Neural progenitor cell (in vitro differentiated cells): ENCODE results near the gene DVL1. TPM values are rescaled to one million over a fixed set of nuclear protein-coding genes. Genes with fewer than 3 reads are reported as not detected.

Experiments
- DNase-seq: peaks from one replicate; pipeline ENCODE4 v3.0.0-alpha.2; 2016; ENCODE audit warnings: low spot score
- H2AFZ ChIP-seq: fragments of 200-600 bp; sonication (generic); replicated peaks from 2 replicates; pipeline ENCODE4 v1.6.1; 2016; ENCODE audit warnings: antibody characterized with exemption
- H3F3A ChIP-seq: fragments of 200-600 bp; sonication (generic); 2 replicates; pipeline ENCODE4 v1.6.1; 2016; ENCODE audit warnings: antibody characterized with exemption, low read depth
- H3K27ac ChIP-seq: fragments of 200-600 bp; sonication (generic); 2 replicates; pipeline ENCODE4 v1.5.1; 2016; ENCODE audit warnings: mild to moderate bottlenecking
- H3K27me3 ChIP-seq: fragments of 200-600 bp; sonication (generic); 2 replicates; pipeline ENCODE4 v1.6.1; 2016; ENCODE audit warnings: mild to moderate bottlenecking, moderate library complexity
- H3K36me3 ChIP-seq: fragments of 200-600 bp; sonication (generic); 2 replicates; pipeline ENCODE4 v1.5.1; 2016
- H3K4me1 ChIP-seq: fragments of 200-600 bp; sonication (generic); 2 replicates; pipeline ENCODE4 v1.6.1; 2016; ENCODE audit warnings: mixed run types
- H3K4me2 ChIP-seq: fragments of 200-600 bp; sonication (generic); 2 replicates; pipeline ENCODE4 v1.6.1; 2016
- H3K4me3 ChIP-seq: fragments of 200-600 bp; sonication (generic); 2 replicates; pipeline ENCODE4 v1.5.1; 2016
- H3K79me2 ChIP-seq: fragments of 200-600 bp; sonication (generic); 2 replicates; pipeline ENCODE4 v1.6.1; 2016; ENCODE audit warnings: low read depth
- H3K9ac ChIP-seq: fragments of 200-600 bp; sonication (generic); 2 replicates; pipeline ENCODE4 v1.6.1; 2016
- H3K9me3 ChIP-seq: fragments of 200-600 bp; sonication (generic); 2 replicates; pipeline ENCODE4 v1.5.1; 2016; ENCODE audit warnings: low read depth
- H4K20me1 ChIP-seq: fragments of 200-600 bp; sonication (generic); 2 replicates; pipeline ENCODE4 v1.6.1; 2016; ENCODE audit warnings: low read depth
- H3K27ac Mint-ChIP-seq: 3 replicates; pipeline ENCODE4 v1.8.0; 2021; ENCODE audit warnings: mixed read lengths
- H3K27me3 Mint-ChIP-seq: 2 replicates; pipeline ENCODE4 v1.8.0; 2022; ENCODE audit warnings: low read depth, mild to moderate bottlenecking, inconsistent platforms, moderate library complexity, mixed read lengths; ENCODE audit not compliant: insufficient read depth
- H3K36me3 Mint-ChIP-seq: 3 replicates; pipeline ENCODE4 v1.8.0; 2021; ENCODE audit warnings: mixed read lengths
- H3K4me1 Mint-ChIP-seq: 3 replicates; pipeline ENCODE4 v1.8.0; 2021; ENCODE audit warnings: mixed read lengths
- H3K4me3 Mint-ChIP-seq: 3 replicates; pipeline ENCODE4 v1.8.0; 2021; ENCODE audit warnings: mild to moderate bottlenecking, moderate library complexity, mixed read lengths
- H3K9me3 Mint-ChIP-seq: 3 replicates; pipeline ENCODE4 v1.8.0; 2020; ENCODE audit warnings: mixed read lengths
- EZH2 ChIP-seq: fragments of 200-600 bp; sonication (generic); IDR thresholded peaks from 2 replicates; pipeline ENCODE4 v1.6.1; 2017; ENCODE audit warnings: antibody characterized with exemption, mild to moderate bottlenecking, moderate library complexity
- EZH2phosphoT487 ChIP-seq: fragments of 200-600 bp; sonication (generic); IDR thresholded peaks from 2 replicates; pipeline ENCODE4 v1.6.1; 2017; ENCODE audit warnings: antibody characterized with exemption
- total RNA-seq: library from RNA; depleted of rRNA; stranded (reverse); fragments of >200 nt; gene quantifications from 2 replicates; pipeline ENCODE4 v1.2.3, GENCODE V29; 2015; ENCODE audit warnings: low replicate concordance
- TF ChIP-seq, protein P1 (sequence below): fragments of 200-600 bp; sonication (generic); IDR thresholded peaks from 2 replicates; pipeline ENCODE4 v1.5.1; 2017; ENCODE audit warnings: antibody characterized with exemption, mild to moderate bottlenecking

The DVL1 gene
- total RNA-seq, 1 donor from 2014 or later = 14.5 TPM

DNA sequence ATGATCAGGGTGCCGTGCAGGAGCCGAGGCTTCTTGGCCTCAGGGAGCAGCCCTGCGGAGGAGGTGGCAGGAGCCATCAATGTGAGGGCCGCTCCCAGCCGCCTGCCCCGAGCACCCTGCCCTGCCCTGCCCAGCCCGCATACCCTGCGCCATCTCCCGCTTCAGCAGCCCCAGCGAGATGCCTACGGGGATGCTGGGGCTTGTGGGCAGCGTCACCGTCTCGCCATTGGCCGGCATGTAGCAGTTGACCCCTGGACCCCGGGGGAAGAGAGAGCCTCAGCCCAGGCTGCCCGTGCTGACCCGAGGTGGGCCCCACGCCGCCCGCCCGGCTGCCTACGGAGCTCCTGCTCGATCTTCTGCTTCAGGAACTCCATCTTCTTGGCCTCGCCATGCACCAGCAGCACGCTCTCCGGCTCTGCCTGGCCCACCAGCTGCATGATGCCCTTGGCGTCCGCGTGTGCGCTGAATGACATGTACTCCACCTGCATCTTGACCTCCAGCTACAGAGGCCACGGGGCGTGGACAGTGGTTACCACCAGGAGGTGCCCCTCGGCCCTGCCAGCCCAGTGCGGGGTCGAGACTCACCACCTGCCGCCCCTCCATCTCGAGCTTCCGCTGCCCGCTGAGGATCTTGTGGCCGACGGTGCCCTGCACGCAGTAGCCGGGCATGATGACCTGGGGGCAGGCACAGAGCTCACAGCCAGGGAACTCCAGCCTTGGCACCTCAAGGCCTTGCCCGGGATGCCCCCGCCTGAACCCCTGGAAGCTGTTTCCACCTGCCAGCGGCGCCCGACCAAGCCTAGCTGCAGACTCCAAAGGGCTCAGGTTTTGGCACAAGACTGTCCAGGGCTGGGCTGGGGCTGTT is 36.5 kb downstream of the DVL1 start:
- Mint-ChIP-seq H3K27me3 (peaks cover 4% of the 10 kb centered on the region), H3K9me3 (no peaks in the 10 kb centered on the region), H3K4me3 (no peak overlapping the region), H3K27ac (no peak overlapping the region), H3K4me1 (peaks cover 6% of the 10 kb centered on the region), H3K36me3 (peaks cover 6% of the 10 kb centered on the region)
- DNase-seq = no peak
- Histone ChIP-seq H3K36me3 (no peaks in the 10 kb centered on the region), H4K20me1 (peaks cover 63% of the 10 kb centered on the region), H2AFZ (no peak overlapping the region), H3K4me3 (no peak overlapping the region), H3K4me1 (peaks cover 17% of the 10 kb centered on the region), H3K27me3 (peaks cover 10% of the 10 kb centered on the region), H3K79me2 (peaks cover 19% of the 10 kb centered on the region), H3K27ac (no peak overlapping the region), H3K9ac (no peak overlapping the region), H3F3A (peaks cover 28% of the 10 kb centered on the region), H3K4me2 (no peak overlapping the region), H3K9me3 (no peaks in the 10 kb centered on the region)
- TF ChIP-seq EZH2 = no peak
- no peak for TF ChIP-seq EZH2phosphoT487
- TF ChIP-seq, protein P1, sequence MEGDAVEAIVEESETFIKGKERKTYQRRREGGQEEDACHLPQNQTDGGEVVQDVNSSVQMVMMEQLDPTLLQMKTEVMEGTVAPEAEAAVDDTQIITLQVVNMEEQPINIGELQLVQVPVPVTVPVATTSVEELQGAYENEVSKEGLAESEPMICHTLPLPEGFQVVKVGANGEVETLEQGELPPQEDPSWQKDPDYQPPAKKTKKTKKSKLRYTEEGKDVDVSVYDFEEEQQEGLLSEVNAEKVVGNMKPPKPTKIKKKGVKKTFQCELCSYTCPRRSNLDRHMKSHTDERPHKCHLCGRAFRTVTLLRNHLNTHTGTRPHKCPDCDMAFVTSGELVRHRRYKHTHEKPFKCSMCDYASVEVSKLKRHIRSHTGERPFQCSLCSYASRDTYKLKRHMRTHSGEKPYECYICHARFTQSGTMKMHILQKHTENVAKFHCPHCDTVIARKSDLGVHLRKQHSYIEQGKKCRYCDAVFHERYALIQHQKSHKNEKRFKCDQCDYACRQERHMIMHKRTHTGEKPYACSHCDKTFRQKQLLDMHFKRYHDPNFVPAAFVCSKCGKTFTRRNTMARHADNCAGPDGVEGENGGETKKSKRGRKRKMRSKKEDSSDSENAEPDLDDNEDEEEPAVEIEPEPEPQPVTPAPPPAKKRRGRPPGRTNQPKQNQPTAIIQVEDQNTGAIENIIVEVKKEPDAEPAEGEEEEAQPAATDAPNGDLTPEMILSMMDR = no peak

DNA sequence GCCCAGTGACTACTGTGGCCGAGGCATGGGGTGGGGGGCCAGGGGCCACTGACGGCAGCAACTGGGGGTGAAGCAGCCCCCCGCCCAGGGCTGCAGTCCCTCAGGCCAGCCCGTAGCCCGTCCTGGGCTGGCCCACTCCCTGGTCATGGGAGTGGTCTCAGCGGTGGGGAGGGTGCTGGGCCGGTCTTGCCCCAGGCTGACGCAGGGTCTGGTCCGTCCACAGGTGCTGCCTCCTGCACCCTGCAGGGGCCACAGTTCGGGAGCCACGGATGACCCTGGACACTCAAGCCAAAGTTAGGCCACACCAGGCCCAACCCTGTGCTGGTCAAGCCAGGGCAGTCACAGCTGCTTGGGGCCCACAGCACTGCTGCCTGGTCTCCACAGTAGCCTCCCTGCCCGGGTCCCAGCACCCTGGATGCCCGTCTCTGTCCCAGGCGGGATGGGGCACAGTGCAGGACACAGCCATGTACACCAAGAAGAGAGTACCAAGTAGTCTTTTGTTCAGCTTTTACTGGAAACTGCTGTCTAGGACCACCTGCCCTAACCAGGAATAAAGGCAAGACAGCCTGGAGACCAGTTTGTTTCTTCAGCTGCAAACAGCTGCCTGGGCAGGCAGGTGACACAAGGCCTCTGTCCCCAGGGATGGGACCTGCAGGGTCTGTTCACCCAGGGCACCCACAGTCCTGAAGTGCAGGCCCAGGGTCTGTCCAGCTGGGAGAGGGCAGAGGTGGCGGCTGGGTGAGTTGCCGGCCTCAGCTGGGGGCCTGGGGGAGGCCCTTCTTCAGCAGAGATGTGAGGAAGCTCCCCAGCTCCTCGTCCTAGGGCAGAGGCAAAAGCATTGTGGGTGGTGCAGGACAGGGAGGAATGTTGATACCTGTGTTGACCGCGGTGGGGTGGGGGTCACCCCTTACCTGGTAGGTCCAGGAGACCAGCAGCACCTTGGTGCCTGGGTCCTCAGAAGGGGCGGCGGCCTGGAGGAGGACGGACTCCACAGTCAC is 37.8 kb downstream of the DVL1 start:
- Histone ChIP-seq H3K4me2 (no peak overlapping the region), H3F3A (peaks cover 20% of the 10 kb centered on the region), H3K27ac (no peak overlapping the region), H3K79me2 (peaks cover 12% of the 10 kb centered on the region), H3K9me3 (no peaks in the 10 kb centered on the region), H3K27me3 (peaks cover 10% of the 10 kb centered on the region), H3K9ac (no peak overlapping the region), H3K4me1 (peaks cover 26% of the 10 kb centered on the region), H3K36me3 (no peaks in the 10 kb centered on the region), H4K20me1 (peaks cover 55% of the 10 kb centered on the region), H2AFZ (no peak overlapping the region), H3K4me3 (no peak overlapping the region)
- Mint-ChIP-seq H3K27me3 (peaks cover 6% of the 10 kb centered on the region), H3K4me3 (no peak overlapping the region), H3K36me3 (peaks cover 4% of the 10 kb centered on the region), H3K27ac (no peak overlapping the region), H3K4me1 (peaks cover 14% of the 10 kb centered on the region), H3K9me3 (no peaks in the 10 kb centered on the region)
- TF ChIP-seq, protein P1 = no peak
- no peak for TF ChIP-seq EZH2
- no peak for TF ChIP-seq EZH2phosphoT487
- no peak for DNase-seq

DNA sequence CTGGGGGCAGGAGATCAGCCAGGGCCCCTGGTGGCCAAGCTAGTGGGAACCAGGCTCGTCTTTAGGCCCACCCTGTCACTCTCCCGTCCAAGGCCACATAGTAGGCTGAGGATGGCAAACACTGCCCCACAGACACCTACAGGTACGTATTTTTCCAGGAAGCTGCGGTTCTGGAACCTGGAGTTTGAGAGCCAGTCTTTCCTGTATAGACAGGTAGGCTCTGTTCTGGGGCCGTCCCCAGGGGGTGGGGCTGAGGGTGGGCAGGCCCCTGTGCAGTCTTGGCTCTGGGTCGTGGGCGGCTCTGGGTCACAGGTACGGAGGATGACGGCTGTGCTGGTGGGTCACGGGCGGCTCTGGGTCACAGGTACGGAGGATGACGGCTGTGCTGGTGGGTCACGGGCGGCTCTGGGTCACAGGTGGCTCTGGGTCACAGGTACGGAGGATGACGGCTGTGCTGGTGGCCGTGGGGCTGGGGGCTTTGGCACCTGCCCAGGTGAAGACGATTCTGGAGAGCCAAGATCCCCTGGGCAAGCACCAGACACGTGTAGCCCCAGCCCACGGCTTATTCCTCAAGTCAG is 38.7 kb downstream of the DVL1 start:
- DNase-seq = no peak
- TF ChIP-seq EZH2 = no peak
- TF ChIP-seq, protein P1 = no peak
- TF ChIP-seq EZH2phosphoT487 = no peak
- H3K36me3 Mint-ChIP-seq = peaks cover 2% of the 10 kb centered on the region

More for the DNA sequence above, 38.7 kb downstream of the DVL1 start:
- Histone ChIP-seq H3K27ac (no peak overlapping the region), H3K79me2 (peaks cover 5% of the 10 kb centered on the region), H2AFZ (no peak overlapping the region), H3K4me1 (peaks cover 25% of the 10 kb centered on the region), H3K4me2 (no peak overlapping the region), H3K9me3 (no peaks in the 10 kb centered on the region), H3K4me3 (no peak overlapping the region), H4K20me1 (peaks cover 52% of the 10 kb centered on the region), H3F3A (peaks cover 13% of the 10 kb centered on the region), H3K27me3 (peaks cover 10% of the 10 kb centered on the region), H3K36me3 (no peaks in the 10 kb centered on the region), H3K9ac (no peak overlapping the region)
- H3K4me3 Mint-ChIP-seq = peak overlapping the region; percentile 74
- H3K9me3 Mint-ChIP-seq = no peaks in the 10 kb centered on the region
- H3K27ac Mint-ChIP-seq = no peak overlapping the region
- H3K4me1 Mint-ChIP-seq = peaks cover 14% of the 10 kb centered on the region
- peaks cover 4% of the 10 kb centered on the region for H3K27me3 Mint-ChIP-seq
